ENCODE data around the gene PROZ.

Gene PROZ

DNA sequence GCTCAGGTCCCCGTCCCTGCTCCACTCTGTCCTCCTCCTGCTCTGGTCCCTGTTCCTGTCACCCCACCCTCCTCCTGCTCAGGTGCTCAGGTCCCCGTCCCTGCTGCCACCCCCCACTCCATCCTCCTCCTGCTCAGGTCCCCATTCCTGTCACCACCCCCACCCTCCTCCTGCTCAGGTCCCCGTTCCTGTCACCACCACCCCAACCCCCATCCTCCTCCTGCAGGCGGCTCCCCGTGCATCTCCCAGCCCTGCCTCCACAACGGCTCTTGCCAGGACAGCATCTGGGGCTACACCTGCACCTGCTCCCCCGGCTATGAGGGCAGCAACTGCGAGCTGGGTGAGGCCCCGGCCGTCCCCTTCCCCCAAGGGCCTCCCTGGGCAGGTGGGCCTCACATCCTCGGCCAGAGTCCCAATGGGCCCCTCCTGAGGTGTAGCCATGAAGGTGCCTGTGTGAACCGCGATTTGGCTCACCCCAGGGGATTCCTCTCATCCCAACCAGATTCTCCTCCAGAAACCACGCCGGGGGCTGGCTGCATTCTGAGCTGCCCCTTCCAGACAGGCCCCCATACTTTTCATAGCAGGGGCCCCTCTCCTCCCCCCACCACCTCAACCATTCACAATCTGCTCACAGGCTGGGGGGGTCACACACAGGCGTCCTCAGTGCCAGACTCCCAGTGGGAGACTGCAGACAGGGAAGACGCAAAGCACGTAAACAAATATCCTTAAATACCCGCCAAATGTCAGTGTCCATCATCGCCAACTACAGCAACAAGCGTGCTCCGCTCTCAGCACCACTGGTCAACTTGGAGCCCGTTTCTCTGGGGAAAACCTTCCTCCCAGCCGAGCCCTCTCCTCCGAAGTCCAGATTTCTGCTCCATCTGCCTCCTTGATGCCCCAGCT is 4.6 kb downstream of the PROZ start:
- TF ChIP-seq, protein P1, sequence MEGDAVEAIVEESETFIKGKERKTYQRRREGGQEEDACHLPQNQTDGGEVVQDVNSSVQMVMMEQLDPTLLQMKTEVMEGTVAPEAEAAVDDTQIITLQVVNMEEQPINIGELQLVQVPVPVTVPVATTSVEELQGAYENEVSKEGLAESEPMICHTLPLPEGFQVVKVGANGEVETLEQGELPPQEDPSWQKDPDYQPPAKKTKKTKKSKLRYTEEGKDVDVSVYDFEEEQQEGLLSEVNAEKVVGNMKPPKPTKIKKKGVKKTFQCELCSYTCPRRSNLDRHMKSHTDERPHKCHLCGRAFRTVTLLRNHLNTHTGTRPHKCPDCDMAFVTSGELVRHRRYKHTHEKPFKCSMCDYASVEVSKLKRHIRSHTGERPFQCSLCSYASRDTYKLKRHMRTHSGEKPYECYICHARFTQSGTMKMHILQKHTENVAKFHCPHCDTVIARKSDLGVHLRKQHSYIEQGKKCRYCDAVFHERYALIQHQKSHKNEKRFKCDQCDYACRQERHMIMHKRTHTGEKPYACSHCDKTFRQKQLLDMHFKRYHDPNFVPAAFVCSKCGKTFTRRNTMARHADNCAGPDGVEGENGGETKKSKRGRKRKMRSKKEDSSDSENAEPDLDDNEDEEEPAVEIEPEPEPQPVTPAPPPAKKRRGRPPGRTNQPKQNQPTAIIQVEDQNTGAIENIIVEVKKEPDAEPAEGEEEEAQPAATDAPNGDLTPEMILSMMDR (IDR thresholded peaks at IDR 0.05; ENCODE audit: borderline replicate concordance, control extremely low read depth, extremely low read depth, insufficient read depth, missing control alignments) = no peak
- in situ Hi-C loops (cut with MboI; ENCODE audit: low sequenced_read_pairs, unreplicated experiment) = no loop called here
- no peak for DNase-seq (ENCODE audit: low spot score)

DNA sequence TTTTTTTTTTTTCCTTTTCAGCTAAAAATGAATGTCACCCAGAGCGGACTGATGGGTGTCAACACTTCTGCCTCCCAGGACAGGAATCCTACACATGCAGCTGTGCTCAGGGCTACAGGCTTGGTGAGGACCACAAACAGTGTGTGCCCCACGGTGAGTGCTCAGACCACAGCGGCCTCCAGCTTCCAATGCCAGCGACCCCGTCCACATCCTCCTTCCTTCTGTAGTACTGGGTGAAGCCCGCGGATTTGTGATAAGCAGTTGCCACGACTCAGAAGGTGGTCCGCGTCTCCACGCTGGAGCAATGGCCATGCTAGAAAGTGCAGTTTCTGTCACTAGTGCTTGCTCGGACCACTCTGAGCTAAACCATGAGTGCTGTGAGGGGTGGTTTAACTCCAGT is 6.0 kb downstream of the PROZ start:
- TF ChIP-seq, protein P1 (IDR thresholded peaks at IDR 0.05; ENCODE audit: borderline replicate concordance, control extremely low read depth, extremely low read depth, insufficient read depth, missing control alignments) = no peak
- in situ Hi-C loops (cut with MboI; ENCODE audit: low sequenced_read_pairs, unreplicated experiment) = no loop called here
- no peak for DNase-seq (ENCODE audit: low spot score)

DNA sequence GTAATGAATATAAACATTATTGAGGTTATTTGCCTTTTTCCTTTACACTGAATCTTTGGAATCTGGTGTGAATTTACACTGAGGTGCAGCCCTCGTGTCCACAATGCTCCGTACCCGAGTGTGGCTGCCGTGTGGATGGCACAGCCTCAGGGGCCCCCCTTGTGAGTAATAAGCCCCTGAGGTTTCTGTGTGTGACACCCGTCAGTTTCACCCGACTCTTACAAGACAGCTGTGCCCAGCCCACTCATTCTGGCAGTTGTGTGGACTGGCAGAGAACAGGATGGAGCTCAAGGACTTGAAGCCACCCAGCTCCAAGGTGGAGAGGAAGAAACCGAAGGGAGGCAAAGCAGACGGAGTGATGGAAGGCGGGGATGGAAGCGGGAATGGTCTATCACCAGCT is 7.8 kb downstream of the PROZ start:
- in situ Hi-C loops (cut with MboI; ENCODE audit: low sequenced_read_pairs, unreplicated experiment) = no loop called here
- no peak for DNase-seq (ENCODE audit: low spot score)
- TF ChIP-seq, protein P1 (IDR thresholded peaks at IDR 0.05; ENCODE audit: borderline replicate concordance, control extremely low read depth, extremely low read depth, insufficient read depth, missing control alignments) = no peak

DNA sequence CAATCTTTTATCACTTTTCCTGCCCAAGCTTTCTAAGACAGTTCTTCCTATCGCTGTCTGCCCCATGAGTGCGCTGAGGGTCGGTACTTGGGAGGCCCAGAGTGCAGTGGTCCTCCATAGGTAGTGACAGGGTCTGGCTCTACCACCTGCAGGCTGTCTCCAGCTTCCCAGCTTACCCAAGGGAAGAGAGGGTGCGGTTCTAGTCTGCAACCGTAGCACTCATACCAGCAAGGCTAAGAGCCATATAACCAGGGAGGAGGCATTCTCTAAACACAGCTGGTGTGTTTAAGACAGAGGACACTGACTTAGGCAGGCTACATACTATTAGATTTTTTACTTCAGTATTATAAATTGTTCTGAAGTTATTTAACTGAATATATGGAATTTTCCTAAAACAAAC is 8.2 kb downstream of the PROZ start:
- TF ChIP-seq, protein P1 (IDR thresholded peaks at IDR 0.05; ENCODE audit: borderline replicate concordance, control extremely low read depth, extremely low read depth, insufficient read depth, missing control alignments) = no peak
- in situ Hi-C loops (cut with MboI; ENCODE audit: low sequenced_read_pairs, unreplicated experiment) = no loop called here
- no peak for DNase-seq (ENCODE audit: low spot score)

DNA sequence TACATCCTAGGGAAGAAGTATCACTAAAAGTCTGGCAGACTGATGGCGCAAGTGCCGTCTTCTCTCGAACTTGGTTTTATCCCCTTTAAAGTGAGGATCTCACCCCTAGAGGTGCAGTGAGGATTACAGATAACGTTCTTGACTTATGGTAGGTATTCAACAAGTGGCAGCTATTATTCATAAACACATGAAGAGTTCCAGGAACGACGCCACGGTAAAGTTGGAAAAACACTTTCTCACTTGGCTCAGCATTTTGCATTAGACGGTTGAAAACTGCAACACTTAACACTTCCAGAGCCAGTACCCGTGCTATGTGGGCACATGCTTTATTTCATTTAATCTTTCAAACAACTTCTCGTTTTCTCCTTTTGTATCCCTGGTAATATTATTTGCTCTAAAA is 8.7 kb downstream of the PROZ start:
- DNase-seq (ENCODE audit: low spot score) = no peak
- TF ChIP-seq, protein P1 (IDR thresholded peaks at IDR 0.05; ENCODE audit: borderline replicate concordance, control extremely low read depth, extremely low read depth, insufficient read depth, missing control alignments) = no peak
- in situ Hi-C loops (cut with MboI; ENCODE audit: low sequenced_read_pairs, unreplicated experiment) = no loop called here

DNA sequence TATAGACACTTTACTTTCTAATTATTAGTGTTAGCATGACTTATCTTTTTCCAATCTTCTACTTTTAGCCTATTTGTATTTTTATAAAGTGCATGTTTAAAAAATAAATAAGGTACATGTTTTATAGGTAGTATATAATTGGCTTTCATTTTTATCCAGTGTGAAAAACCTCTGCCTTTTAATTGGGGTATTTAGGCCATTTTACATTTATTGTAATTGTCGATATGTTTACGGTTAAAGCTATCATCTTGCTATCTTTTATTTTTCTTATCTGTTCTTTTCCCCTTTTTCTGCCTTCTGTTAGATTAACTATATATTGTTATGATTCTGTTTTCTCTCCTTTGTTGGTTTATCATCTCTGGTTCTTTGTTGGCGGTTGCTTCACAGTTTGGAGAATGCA is 9.1 kb downstream of the PROZ start:
- DNase-seq (ENCODE audit: low spot score) = no peak
- TF ChIP-seq, protein P1 (IDR thresholded peaks at IDR 0.05; ENCODE audit: borderline replicate concordance, control extremely low read depth, extremely low read depth, insufficient read depth, missing control alignments) = no peak
- in situ Hi-C loops (cut with MboI; ENCODE audit: low sequenced_read_pairs, unreplicated experiment) = no loop called here
